Measurements from ENCODE around the gene FURIN.
"Not testable (repeated sequence)": the region's sequence is repeated elsewhere in the genome, so short reads cannot be mapped to it uniquely, and the experiment has no call there.

FURIN gene

DNA sequence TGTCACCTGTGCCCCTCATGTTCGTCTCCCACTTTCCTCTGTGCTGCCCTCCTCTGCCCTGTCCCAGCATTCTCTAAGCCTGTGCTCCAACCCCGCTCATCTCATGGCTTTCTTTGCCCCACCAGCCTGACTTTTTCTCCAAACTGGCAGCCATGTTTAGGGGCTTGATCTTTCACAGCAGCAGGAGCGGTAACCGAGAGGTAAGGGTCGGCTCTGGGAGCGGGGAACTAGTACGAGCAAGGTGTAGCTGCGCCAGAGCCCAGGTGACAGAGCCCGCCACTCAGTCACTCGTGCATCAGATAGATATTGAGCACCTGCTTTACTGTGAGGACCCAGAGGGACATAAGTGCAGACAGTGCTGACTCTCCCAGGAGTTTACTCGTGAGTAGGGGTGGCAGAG, 48.1 kb downstream of the FURIN start:
- DNase-seq (ENCODE audit: low spot score): no peak

- no peak for DNase-seq (ENCODE audit: low spot score)
Observed at GRCh38 chr15:90917569-90917968, 49.2 kb downstream of the FURIN start.

- DNase-seq (ENCODE audit: low spot score): no peak
Observed at GRCh38 chr15:90918034-90918788, 49.8 kb downstream of the FURIN start.

GRCh38 chr15:90918835-90919234, 50.4 kb downstream of the FURIN start:
- no peak for DNase-seq (ENCODE audit: low spot score)

DNA sequence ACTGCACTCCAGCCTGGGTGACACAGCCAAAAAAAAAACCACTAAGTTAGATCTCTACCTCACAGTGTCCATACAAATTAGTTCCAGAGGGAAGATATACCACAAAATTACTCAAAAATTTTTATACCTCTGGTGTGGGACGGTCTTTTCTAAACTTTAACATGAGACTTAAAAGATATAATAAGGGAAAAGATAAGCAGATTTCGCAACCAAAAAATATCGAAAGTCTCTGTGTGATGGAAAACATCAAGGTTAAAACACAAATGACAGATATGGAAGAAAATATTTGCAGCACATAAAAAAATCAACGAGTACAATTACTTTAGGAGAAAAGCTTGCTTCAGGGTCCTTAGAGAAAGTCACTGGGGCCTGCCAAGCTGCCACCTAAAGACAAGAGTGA, 53.5 kb downstream of the FURIN start:
- no peak for DNase-seq (ENCODE audit: low spot score)

- DNase-seq (ENCODE audit: low spot score): not testable (repeated sequence)
Observed at GRCh38 chr15:90922712-90923322, 54.4 kb downstream of the FURIN start.

GRCh38 chr15:90924375-90924774, 56.0 kb downstream of the FURIN start:
- DNase-seq (ENCODE audit: low spot score): no peak

DNA sequence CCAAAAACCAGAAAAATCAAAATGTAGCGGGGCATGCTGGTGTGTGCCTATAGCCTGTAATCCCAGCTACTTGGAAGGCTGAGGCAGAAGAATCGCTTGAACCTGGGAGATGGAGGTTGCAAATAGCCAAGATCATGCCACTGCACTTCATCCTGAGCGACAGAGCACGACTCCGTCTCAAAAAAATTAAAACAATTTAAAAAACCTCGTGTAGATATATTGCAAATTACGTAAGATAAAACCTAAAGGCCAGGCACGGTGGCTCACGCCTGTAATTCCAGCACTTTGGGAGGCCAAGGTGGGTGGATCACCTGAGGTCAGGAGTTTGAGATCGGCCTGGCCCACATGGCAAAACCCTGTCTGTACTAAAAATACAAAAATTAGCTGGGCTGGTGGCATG, 58.4 kb downstream of the FURIN start:
- not testable (repeated sequence) for DNase-seq (ENCODE audit: low spot score)

GRCh38 chr15:90928106-90928505, 59.7 kb downstream of the FURIN start:
- DNase-seq (ENCODE audit: low spot score): not testable (repeated sequence)

DNA sequence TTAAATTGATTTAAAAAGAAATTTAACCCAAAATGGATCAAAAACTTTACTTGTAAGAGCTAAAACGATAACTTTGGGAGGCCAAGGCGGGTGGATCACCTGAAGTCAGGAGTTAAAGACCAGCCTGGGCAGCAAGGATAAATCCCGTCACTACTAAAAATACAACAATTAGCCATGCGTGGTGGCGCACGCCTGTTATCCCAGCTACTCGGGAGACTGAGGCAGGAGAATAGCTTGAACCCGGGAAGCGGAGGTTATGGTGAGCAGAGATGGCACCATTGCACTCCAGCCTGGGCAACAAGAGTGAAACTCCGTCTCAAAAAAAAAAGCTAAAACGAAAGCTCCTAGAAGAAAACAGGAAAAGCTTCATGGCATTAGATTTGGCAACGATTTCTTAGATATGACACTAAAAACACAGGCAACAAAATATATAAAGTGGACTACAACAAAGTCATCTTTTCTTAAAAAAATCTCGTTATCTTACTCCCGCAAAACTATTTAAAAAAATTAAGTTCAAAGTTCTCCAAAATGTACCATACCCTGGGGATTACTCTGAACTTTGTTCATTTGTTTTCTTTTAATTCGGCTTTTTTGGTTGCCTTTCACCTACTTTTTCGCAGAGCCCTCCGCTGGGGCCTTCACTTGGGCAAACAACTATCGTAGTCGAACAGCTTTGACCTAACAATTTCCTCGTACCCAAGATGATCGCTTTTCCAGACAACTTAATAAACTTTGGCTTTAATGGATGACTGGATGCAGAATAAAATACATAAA, 61.0 kb downstream of the FURIN start:
- DNase-seq (ENCODE audit: low spot score): no peak

DNA sequence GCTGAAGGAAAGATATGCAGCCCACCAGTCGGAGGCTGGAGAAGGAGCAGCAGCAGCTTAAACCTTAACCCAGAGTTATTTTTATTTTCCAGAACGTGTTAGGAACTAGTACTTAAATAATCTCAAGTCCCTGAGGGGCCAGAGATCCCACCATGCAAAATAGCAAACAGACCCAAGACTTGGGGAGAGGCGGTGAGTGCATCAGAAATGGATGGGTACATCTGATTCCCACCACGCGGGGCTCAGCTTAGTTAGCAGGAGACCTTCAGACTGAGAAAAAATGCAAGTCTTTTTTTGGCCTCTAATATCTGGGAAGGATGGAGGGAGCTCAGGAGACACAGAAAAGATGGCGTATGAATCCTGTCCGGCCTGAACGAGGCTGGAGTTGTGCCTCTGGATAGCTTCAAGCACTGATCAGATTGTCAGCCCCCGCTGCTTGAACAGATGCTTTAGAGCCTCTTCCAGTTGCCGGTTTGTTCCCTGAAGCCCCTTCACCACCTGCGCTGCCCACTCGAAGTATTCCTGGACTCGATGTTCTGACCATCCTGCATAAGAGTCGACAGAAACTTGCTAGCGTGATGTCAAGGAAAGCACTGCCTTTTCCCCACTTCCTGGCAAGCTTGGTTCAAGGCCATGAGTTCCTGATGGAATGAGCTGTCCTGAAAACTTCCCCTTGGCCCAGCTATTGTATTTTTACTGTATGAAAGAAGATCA, 62.6 kb downstream of the FURIN start:
- DNase-seq (ENCODE audit: low spot score): peak; percentile 35

DNA sequence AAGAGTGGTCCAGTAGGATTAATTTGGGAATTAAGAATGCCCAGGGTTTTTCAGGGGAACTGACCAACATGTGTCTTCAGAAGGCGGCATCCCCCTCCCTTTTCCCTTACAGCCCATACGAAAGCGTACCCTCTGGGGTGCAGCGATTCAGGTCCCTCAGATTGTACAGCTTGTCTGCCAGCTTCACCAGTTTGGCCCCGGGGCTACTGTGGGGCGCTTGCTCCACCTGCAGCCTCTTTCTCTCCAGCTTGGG, 63.1 kb downstream of the FURIN start:
- no peak for DNase-seq (ENCODE audit: low spot score)

DNA sequence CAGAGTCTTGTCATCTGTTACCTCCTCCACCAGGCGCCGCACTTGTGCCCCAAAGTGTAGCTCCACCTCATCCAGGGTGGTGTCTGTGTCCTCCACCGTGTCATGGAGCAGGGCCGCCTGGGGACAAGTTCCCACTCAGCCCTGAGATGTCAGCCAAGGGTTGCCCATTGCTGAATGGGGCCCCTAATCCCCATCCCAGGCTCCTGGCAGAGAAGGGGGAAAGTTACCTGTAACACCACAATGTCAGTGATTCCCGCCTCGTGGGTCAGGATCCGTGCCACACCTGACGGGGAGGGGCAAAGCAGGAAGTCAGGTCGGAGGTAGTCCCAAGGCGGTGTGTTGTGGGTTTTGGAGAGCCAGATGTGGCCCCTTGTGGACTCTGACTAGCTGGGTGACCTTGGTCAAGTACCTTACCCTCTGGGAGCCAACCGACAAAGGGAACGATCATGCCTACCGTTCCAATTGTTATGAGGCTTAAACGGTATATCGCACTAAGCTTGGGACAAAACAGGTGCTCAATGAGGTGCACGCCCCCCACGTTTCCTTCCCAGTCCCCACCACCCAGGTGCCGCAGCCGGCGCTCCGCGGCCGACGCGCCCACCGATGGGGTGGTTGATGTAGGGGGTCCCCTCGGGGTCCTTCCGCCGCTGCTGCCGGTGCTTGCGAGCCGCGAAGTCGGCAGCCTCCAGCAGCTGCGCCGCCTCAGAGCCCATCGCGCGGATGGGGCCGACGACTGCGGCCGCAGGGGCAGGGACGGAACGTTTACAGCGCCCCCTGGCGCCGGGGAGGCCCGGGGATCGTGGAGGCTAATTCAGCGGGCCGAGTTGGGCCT, 63.7 kb downstream of the FURIN start, which contains the start of gene HDDC3:
TSS of gene HDDC3 (minus strand) at position 722 of the 832 bp plus-strand sequence. CDS start at position 713, 9 bp downstream.
- peak; percentile 90 for DNase-seq (ENCODE audit: low spot score)

DNA sequence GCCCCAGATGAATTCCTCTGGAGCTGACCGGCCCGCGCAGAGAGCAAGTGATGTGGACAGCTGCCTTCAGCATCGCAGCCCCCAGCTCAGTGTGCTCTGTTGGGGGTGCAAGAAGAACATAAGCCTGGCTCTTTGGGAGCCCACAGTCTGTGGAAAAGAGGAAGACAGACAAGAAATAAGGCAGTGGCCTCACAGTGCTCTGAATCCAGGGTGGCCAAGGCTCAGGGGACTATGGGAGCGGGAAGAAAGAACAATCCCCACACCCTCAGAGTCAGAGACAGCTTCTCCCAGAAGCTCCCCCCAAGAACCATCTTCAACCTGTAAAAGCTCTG, 64.2 kb downstream of the FURIN start:
- no peak for DNase-seq (ENCODE audit: low spot score)

All from cerebellar cortex (tissue), 1 donor.